Heart left ventricle (tissue), 13 donors: ENCODE results near the gene MCU.

Experiments
- POLR2A ChIP-seq, 2 donors: fragments of 450-650 bp; IDR thresholded peaks; one replicate each; pipeline ENCODE4 v1.6.1; 2017; ENCODE audit warnings: antibody characterized with exemption in 2 of 2, mild to moderate bottlenecking in 2 of 2, moderate library complexity in 2 of 2
- TF ChIP-seq, protein P1 (sequence below), 12 donors: fragments of 200-600 bp; sonication (generic) in 4 of 12; IDR thresholded peaks; one replicate each; pipeline versions ENCODE4 v1.5.0 to v1.8.0; 2018 to 2022; ENCODE audit warnings: antibody characterized with exemption in 12 of 12, mild to moderate bottlenecking in 5 of 12
- donor health status: ischemic (EF 13 %, LVEDD 7.1; RV severe dilation, severe dysfunction).
- donor health status: DM: no; HTN: yes; CAD: no.
- donor health status: DM: no; HTN: no; CAD: no.
- donor health status: ischemic (EF 25% LVEDD 6.9; RV normal size, moderate dysfunction).
- donor health status: ischemic (EF 25% LVEDD 5.7; RV mildly dilated, moderate dysfunction).
- donor health status: ischemic (EF 35%, LVEDD 5.7; RV mildly dilated, moderate dysfunction).
- donor health status: nonischemic (EF 11% LVEDD 7.7; RV severe dilation, severe dysfunction).
- donor health status: DM: yes; HTN: yes; CAD: no.
- donor health status: PGD.
- donor health status: ischemic (EF 29% LVEDD 5.4; RV normal size, mild dysfunction).
- donor health status: nonischemic (EF 23%, LVEDD 6.1; RV moderate dilation, normal function).

DNA sequence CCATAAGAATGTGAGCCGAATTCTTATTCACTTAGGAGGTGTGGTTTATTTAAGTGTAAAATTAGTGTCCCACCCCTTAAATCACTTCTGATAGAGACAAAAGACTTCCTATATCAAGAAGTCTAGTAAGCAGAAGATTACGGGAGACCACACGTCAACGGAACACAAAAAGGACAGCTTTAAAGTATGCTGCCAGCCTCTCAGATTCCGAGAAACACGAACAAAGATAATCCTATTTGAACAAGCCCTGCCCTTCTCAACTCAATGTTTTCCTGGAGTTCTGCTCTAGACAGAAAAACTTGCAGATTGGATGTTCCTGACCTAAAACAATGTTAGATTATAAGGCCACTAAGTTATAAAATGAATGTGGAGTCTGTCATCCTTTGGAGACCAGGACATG is 4.9 kb upstream of the MCU start:
- TF ChIP-seq, protein P1, sequence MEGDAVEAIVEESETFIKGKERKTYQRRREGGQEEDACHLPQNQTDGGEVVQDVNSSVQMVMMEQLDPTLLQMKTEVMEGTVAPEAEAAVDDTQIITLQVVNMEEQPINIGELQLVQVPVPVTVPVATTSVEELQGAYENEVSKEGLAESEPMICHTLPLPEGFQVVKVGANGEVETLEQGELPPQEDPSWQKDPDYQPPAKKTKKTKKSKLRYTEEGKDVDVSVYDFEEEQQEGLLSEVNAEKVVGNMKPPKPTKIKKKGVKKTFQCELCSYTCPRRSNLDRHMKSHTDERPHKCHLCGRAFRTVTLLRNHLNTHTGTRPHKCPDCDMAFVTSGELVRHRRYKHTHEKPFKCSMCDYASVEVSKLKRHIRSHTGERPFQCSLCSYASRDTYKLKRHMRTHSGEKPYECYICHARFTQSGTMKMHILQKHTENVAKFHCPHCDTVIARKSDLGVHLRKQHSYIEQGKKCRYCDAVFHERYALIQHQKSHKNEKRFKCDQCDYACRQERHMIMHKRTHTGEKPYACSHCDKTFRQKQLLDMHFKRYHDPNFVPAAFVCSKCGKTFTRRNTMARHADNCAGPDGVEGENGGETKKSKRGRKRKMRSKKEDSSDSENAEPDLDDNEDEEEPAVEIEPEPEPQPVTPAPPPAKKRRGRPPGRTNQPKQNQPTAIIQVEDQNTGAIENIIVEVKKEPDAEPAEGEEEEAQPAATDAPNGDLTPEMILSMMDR (IDR thresholded peaks at IDR 0.05), result no peak
- TF ChIP-seq POLR2A (IDR thresholded peaks at IDR 0.05), result no peak
